KOPT-K1 (cell line): ENCODE results near the gene RNF31.
A peak's percentile ranks its signal among the peaks of the same experiment; 100 is the strongest.

Experiments
- H3K27ac ChIP-seq: fragments of 200-600 bp; sonication (generic); 2 replicates; pipeline ENCODE4 v1.5.1; 2016; ENCODE audit warnings: antibody characterized with exemption, mild to moderate bottlenecking, low read depth, low read length; ENCODE audit not compliant: poor library complexity, severe bottlenecking
- H3K36me3 ChIP-seq: fragments of 200-600 bp; sonication (generic); 2 replicates; pipeline ENCODE4 v1.5.1; 2017; ENCODE audit warnings: antibody characterized with exemption, mild to moderate bottlenecking, low read length, moderate library complexity; ENCODE audit not compliant: insufficient read depth
- H3K9me3 ChIP-seq: fragments of 200-600 bp; sonication (generic); 2 replicates; pipeline ENCODE4 v1.5.1; 2017; ENCODE audit warnings: antibody characterized with exemption, low read length, mild to moderate bottlenecking; ENCODE audit not compliant: insufficient read depth, poor library complexity, severe bottlenecking

The RNF31 gene

GRCh38 chr14:24177891-24178290 lies 30.6 kb downstream of the RNF31 start:
- no peaks in the 10 kb centered on the region for H3K9me3 ChIP-seq
- H3K36me3 ChIP-seq, result peaks cover 66% of the 10 kb centered on the region
- no peak overlapping the region for H3K27ac ChIP-seq

GRCh38 chr14:24178399-24179178 lies 31.3 kb downstream of the RNF31 start:
- H3K9me3 ChIP-seq, result no peaks in the 10 kb centered on the region
- H3K27ac ChIP-seq, result no peak overlapping the region
- H3K36me3 ChIP-seq, result peaks cover 73% of the 10 kb centered on the region

DNA sequence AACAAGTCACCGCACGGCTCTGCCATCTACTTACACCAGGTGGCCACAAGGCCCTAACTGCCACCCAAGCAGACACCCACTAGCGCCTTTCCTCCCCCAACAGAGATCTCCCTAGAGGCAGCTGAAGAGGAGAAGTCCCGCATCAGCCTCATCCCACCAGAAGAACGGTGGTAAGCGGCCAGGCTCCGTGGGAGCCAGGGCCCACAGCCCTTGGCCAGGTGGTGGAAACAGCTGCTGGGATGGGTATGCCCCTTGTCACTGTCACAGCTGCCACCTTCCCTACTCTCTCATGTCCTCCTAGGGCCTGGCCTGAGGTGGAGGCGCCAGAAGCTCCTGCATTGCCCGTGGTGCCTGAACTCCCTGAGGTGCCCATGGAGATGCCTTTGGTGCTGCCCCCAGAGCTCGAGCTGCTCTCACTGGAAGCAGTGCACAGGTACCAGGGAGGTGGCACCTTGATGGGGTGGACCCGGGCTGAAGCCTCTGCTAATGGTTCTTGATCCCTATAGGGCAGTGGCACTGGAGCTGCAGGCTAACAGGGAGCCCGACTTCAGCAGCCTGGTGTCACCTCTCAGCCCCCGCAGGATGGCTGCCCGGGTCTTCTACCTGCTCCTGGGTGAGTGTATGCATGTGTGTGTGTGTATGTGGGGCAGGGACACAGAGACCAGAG lies 32.1 kb downstream of the RNF31 start:
- Histone ChIP-seq H3K27ac (no peak overlapping the region), H3K9me3 (no peaks in the 10 kb centered on the region), H3K36me3 (peaks cover 82% of the 10 kb centered on the region)

DNA sequence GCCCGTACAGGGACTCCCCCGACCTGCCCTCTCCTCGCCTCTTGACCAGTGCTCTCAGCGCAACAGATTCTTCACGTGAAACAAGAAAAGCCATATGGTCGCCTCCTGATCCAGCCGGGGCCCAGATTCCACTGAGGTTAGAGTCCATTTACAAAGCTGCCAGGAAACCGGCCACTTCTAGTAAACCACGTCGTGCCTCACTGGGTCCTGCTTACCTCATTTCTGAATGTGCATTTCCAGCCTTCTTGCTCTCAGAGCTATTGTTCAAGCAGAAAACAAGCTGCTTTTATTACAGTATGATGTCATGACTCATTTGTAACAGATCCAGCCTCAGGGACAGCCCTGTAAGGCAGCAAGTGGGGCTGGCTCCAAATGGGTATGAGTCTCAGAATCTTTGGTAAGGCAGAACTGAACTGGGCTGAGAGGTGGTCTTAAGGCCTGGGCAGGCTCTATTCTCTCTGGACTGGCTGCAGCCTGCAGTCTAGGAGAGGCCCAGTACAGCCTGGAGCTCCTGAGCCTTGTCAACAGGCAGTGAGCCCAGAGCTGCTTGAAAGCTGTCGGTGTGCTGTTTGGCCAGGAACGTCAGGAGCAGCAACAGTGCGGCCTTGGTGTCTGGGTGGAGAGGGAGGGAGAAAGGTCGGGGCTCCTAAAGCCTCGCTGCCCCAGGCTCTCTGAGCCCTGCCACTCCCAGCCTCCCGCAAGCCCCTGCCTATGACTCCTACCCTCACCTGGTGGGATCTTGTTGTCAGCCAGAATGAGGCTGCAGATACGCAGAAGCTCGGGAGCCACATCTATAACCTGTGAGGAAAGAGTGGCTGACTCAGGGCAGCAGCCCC lies 32.9 kb downstream of the RNF31 start:
- Histone ChIP-seq H3K9me3 (no peaks in the 10 kb centered on the region), H3K27ac (no peak overlapping the region), H3K36me3 (peaks cover 89% of the 10 kb centered on the region)

GRCh38 chr14:24181371-24182077 lies 34.2 kb downstream of the RNF31 start:
- Histone ChIP-seq H3K9me3 (no peaks in the 10 kb centered on the region), H3K27ac (no peak overlapping the region), H3K36me3 (peaks cover 100% of the 10 kb centered on the region)

DNA sequence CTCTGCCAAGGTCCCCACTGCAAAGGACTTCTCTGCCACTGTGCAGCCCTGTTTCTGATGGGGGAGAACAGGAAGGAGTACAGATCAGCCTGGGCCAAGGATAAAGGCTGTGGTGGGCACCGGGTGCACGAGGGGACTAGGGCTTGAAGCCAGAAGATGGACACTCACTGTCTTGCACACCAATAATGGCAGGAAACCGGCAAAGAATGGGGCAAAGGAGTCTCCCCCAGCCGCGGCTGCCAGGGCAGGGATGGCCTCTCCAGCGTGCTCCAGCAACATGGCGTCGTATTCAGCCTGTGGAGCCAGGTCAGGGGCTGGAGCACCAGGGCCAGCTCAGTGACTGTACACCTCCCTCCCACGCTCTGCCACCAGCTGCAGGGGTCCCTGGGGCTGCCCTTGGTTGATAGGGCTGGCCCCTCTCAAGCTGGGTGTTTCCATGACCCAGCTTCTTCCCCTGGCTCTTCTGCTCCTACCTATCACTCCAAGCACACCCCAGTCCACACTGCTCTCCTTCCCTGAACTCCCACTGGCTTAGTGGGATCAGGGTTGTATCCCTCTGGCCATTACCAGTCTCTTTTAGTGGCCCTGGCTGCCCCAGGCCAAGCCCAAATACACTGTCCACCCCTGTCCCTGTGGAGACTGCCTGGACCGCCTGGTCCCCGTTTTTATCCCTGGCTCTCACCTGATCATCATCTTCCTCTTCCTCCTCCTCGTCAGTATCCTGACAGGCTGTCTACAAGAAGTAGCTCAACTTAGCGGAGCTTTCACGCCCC lies 35.0 kb downstream of the RNF31 start:
- peaks cover 98% of the 10 kb centered on the region for H3K36me3 ChIP-seq

DNA sequence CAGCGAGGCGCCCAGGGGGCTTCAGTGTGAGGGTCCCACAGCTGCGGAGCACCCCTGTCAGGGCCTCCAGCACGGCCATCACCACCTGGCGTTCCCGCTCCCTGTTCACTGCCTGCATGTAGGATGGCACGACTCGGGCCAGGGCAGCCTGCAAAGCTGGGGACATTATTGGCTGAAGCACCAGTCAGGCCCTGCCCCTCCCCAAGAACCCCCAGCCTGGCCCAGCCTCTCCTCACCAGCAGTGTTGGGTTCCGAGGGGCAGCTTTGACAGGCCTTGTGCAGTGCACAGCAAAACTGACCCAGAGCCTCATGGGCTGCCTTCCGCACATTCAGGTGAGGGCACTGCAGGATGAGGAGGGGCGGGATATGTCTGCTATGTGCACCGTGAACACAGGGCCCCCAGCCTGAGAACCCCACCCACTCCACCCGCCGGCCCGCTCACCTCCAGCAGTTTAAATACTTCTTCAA lies 35.8 kb downstream of the RNF31 start:
- H3K27ac ChIP-seq, result no peak overlapping the region
- H3K36me3 ChIP-seq, result peaks cover 91% of the 10 kb centered on the region
- H3K9me3 ChIP-seq, result no peaks in the 10 kb centered on the region

More for the DNA sequence above, 35.0 kb downstream of the RNF31 start:
- Histone ChIP-seq H3K27ac (no peak overlapping the region), H3K9me3 (no peaks in the 10 kb centered on the region)

- Histone ChIP-seq H3K9me3 (no peaks in the 10 kb centered on the region), H3K27ac (no peak overlapping the region), H3K36me3 (peaks cover 78% of the 10 kb centered on the region)
These were observed 37.0 kb downstream of the RNF31 start for GRCh38 chr14:24184104-24184970.

DNA sequence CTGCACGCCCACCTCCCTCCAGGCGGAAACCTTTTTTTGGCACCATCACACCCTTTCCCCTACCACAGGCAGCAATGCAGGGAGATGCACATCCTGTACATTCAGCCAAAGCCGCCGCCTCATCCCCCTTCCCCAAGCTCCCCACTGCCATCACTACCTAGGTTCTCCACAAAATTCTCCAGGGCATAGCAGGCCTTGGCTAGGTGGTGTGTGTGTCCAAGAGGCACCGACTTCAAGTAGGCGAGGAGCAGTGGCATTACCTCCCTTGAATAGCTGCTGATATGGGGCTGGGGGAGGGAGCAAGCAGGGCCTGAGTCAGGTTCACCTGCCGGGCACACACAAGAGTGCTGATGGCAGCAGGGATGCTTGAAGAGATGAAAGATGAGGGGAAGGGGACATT lies 37.7 kb downstream of the RNF31 start:
- no peak overlapping the region for H3K27ac ChIP-seq
- H3K36me3 ChIP-seq, result peaks cover 75% of the 10 kb centered on the region
- H3K9me3 ChIP-seq, result no peaks in the 10 kb centered on the region

- Histone ChIP-seq H3K27ac (no peak overlapping the region), H3K9me3 (no peaks in the 10 kb centered on the region), H3K36me3 (peaks cover 74% of the 10 kb centered on the region)
These were observed 38.4 kb downstream of the RNF31 start for GRCh38 chr14:24185741-24186140.

DNA sequence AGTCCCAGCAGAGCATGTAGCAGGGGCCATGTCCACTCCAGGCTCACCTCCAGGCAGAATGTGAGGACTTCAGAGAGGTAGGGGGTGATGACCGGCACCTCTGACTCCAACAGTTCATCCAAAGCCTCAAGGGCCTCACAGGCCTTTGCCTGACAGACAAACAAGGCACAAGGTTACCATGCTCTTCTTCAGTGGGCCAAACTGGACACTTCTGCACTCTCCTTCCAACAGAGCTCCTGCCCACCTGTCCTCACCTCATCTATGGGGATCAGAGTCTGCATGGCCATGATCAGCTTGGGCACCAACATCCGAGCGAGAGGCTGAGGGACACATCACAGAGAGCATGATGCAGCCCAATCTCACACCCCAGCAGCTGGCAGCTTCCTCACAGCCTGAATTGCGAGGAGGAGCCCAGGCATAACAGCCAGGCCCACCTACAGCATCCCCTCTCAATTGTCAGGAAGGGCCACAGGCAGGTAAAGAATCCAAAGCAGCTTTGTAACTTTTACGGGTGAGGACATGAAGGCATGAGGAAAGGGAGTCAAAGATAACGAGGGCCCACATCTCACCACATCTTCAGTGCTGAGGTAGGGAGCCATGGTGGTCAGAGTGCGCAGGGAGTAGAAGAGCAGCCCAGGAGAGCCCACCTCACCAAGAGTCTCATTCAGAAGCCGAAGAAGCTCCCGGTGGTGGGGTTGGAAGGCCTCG lies 39.7 kb downstream of the RNF31 start:
- peak overlapping the region; percentile 66 for H3K27ac ChIP-seq
- peaks cover 72% of the 10 kb centered on the region for H3K36me3 ChIP-seq
- H3K9me3 ChIP-seq, result no peaks in the 10 kb centered on the region

- Histone ChIP-seq H3K9me3 (no peaks in the 10 kb centered on the region), H3K36me3 (peaks cover 72% of the 10 kb centered on the region), H3K27ac (peak overlapping the region; percentile 66)
These were observed 40.2 kb downstream of the RNF31 start for GRCh38 chr14:24187539-24187915.
